Measurements from ENCODE around the gene GSS.

DNA sequence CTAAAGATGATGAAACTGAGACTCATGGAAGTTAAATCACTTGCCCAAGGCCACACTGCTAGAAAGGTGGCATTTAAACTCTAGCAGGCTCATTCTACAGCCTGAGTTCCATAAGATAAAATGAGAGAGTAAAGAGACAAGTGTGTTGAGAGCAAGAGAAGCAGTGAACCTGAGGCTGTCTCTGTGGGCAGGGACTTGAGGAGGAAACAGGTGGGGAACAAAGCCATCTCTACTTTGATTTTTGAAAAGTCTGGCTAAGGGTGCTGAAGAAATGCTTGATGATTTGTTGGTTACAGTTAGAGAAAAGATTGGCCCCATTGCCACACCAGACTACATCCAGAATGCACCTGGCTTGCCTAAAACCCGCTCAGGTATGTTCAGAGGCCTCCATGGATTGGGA lies 29.0 kb downstream of the GSS start:
- no peak for TF ChIP-seq CTCF (IDR thresholded peaks at IDR 0.05)
- TF ChIP-seq POLR2A (IDR thresholded peaks at IDR 0.05): no peak

All from thyroid gland (tissue), 4 donors.